Thyroid gland (tissue), 4 donors: Measurements from ENCODE around the gene CGRRF1.

Source experiments
- POLR2A ChIP-seq, 2 donors: fragments of 450-650 bp; IDR thresholded peaks; one replicate each; pipeline ENCODE4 v1.6.1; 2017; ENCODE audit warnings: antibody characterized with exemption in 2 of 2, mild to moderate bottlenecking in 2 of 2, moderate library complexity in 1 of 2
- TF ChIP-seq, protein P1 (sequence below), 6 experiments: fragments of 200-600 bp in 3 of 6; fragments of 450-650 bp in 3 of 6; sonication (generic) in 3 of 6; IDR thresholded peaks; one replicate each; pipeline ENCODE4 v1.5.1; 2016 to 2019; ENCODE audit warnings: antibody characterized with exemption in 6 of 6, mild to moderate bottlenecking in 2 of 6, inconsistent platforms in 1 of 6, moderate library complexity in 1 of 6

DNA sequence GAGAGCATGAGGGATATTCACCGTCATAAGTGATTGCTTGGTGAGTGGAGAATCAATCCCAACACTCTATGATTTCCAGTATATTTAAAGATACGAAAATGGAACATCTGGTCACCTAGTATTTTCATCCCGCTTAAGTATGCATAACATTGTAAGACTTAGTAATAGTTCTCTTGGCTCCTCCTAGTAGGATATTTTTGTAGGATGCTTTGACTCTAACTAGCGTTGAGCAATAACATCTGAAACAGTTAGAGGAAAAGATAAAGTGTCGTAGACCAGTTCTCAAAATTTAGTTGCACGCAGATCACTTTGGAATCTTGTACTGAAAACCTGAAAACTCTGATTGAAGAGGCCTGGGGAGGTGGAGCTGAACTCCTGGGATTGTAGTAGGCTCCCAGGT is 64.8 kb downstream of the CGRRF1 start:
- TF ChIP-seq, protein P1, sequence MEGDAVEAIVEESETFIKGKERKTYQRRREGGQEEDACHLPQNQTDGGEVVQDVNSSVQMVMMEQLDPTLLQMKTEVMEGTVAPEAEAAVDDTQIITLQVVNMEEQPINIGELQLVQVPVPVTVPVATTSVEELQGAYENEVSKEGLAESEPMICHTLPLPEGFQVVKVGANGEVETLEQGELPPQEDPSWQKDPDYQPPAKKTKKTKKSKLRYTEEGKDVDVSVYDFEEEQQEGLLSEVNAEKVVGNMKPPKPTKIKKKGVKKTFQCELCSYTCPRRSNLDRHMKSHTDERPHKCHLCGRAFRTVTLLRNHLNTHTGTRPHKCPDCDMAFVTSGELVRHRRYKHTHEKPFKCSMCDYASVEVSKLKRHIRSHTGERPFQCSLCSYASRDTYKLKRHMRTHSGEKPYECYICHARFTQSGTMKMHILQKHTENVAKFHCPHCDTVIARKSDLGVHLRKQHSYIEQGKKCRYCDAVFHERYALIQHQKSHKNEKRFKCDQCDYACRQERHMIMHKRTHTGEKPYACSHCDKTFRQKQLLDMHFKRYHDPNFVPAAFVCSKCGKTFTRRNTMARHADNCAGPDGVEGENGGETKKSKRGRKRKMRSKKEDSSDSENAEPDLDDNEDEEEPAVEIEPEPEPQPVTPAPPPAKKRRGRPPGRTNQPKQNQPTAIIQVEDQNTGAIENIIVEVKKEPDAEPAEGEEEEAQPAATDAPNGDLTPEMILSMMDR (IDR thresholded peaks at IDR 0.05), result no peak
- TF ChIP-seq POLR2A (IDR thresholded peaks at IDR 0.05), result no peak
